Measurements from ENCODE around the gene IRS1. TPM values are rescaled to one million over a fixed set of nuclear protein-coding genes. Genes with fewer than 3 reads are reported as not detected.

Gene IRS1, protein sequence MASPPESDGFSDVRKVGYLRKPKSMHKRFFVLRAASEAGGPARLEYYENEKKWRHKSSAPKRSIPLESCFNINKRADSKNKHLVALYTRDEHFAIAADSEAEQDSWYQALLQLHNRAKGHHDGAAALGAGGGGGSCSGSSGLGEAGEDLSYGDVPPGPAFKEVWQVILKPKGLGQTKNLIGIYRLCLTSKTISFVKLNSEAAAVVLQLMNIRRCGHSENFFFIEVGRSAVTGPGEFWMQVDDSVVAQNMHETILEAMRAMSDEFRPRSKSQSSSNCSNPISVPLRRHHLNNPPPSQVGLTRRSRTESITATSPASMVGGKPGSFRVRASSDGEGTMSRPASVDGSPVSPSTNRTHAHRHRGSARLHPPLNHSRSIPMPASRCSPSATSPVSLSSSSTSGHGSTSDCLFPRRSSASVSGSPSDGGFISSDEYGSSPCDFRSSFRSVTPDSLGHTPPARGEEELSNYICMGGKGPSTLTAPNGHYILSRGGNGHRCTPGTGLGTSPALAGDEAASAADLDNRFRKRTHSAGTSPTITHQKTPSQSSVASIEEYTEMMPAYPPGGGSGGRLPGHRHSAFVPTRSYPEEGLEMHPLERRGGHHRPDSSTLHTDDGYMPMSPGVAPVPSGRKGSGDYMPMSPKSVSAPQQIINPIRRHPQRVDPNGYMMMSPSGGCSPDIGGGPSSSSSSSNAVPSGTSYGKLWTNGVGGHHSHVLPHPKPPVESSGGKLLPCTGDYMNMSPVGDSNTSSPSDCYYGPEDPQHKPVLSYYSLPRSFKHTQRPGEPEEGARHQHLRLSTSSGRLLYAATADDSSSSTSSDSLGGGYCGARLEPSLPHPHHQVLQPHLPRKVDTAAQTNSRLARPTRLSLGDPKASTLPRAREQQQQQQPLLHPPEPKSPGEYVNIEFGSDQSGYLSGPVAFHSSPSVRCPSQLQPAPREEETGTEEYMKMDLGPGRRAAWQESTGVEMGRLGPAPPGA (N-terminal part only)
- total RNA-seq (20.1 and 25.6 TPM in 2 replicates), polyA plus RNA-seq (10.9 and 12.5 TPM in 2 replicates)

DNA sequence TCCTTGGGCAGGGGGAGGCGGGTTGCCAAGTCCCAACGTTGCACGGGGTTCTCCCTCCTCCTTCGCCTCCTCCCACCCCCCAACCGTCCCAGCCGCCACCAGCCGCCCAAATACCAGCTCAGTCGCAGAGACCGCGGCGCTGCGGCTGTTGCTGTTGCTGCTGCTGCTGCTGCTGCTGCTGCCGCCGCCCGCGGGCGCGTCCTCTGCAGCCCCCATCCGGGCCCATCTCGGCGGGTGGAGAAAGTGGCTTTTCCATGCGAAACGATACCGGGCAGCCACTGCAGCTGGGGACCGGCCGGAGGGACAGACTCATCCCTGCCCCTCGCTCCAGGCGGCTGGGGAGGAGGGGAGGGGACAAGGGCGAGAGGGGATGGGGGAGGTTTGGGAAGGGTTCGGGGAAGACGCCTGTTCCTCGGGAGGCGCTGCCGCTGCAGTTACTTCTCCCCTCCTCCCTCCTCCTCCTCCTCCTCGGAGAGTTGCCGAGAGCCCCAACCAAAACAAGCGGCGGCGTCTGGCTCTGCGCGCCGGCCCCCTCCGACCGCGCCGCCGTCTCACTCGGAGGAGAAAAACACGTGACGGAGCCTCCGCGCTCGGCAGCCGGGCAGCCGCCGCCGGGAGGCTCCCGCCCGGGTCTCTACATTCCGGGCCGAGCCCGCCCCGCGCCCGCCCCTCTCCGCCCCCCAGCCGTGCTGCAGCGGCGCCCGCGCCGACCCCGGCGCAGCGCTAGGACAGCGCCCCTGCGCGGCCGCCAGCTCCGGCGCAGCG lies at the start of gene IRS1:
Gene IRS1 (minus strand): TSS at position 610 of the 765 bp plus-strand sequence. CDS start 1,082 bp downstream, outside the sequence.
- Histone ChIP-seq H3K79me2 (peaks cover 51% of the 10 kb centered on the region), H4K20me1 (ENCODE audit: insufficient read depth, poor library complexity, severe bottlenecking) (peaks cover 18% of the 10 kb centered on the region), H3K4me2 (peak within 1 kb of the TSS; percentile 83), H3K4me1 (ENCODE audit: insufficient read depth) (peaks cover 31% of the 10 kb centered on the region), H2AFZ (peak within 1 kb of the TSS; percentile 91), H3K4me3 (peak within 1 kb of the TSS; percentile 97), H3K9me2 (replicated peaks; ENCODE audit: insufficient read depth) (no peaks in the 10 kb centered on the region), H3K36me3 (replicated peaks; ENCODE audit: insufficient read depth, low read depth) (no peaks in the 10 kb centered on the region), H3K9me3 (ENCODE audit: low read depth) (no peaks in the 10 kb centered on the region), H3K27me3 (no peaks in the 10 kb centered on the region), H3K27ac (peak within 1 kb of the TSS; percentile 97)
- TF ChIP-seq, protein P1, sequence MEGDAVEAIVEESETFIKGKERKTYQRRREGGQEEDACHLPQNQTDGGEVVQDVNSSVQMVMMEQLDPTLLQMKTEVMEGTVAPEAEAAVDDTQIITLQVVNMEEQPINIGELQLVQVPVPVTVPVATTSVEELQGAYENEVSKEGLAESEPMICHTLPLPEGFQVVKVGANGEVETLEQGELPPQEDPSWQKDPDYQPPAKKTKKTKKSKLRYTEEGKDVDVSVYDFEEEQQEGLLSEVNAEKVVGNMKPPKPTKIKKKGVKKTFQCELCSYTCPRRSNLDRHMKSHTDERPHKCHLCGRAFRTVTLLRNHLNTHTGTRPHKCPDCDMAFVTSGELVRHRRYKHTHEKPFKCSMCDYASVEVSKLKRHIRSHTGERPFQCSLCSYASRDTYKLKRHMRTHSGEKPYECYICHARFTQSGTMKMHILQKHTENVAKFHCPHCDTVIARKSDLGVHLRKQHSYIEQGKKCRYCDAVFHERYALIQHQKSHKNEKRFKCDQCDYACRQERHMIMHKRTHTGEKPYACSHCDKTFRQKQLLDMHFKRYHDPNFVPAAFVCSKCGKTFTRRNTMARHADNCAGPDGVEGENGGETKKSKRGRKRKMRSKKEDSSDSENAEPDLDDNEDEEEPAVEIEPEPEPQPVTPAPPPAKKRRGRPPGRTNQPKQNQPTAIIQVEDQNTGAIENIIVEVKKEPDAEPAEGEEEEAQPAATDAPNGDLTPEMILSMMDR (IDR thresholded peaks at IDR 0.05; ENCODE audit: poor library complexity) = no peak
- TF ChIP-seq EZH2 (IDR thresholded peaks at IDR 0.05; ENCODE audit: borderline replicate concordance) (no peak), EZH2phosphoT487 (IDR thresholded peaks at IDR 0.05; ENCODE audit: low read depth, severe bottlenecking, unreplicated experiment) (no peak)
- DNase-seq (ENCODE audit: low spot score) = peak; percentile 96
- WGBS (ENCODE audit: low lambda C conversion rate, missing lambda C conversion rate) = 3% methylated on average over 19 of the region's 82 CpGs

DNA sequence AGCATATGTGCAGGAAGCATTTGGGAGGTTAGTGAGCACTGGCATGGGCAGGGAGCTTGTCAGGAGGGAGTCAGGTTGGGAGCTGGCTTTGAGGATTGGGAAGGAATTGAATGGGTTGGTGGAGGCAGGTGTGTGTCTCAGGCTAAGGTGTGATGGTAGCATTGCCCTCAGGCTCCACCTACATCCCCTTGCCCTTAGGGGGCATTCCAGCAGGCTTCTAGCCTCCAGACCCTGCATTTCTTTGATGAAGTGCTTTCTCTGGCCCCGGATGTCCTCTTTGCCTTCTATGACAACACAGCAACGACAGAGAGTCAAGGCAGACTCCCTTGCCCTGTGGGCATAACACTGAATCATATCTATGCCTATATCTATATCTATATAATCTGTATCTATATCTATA lies 49.7 kb upstream of the IRS1 start:
- Histone ChIP-seq H4K20me1 (ENCODE audit: insufficient read depth, poor library complexity, severe bottlenecking) (no peaks in the 10 kb centered on the region), H3K27me3 (no peaks in the 10 kb centered on the region), H3K4me1 (ENCODE audit: insufficient read depth) (no peaks in the 10 kb centered on the region), H2AFZ (no peak overlapping the region), H3K4me2 (no peak overlapping the region), H3K9me3 (ENCODE audit: low read depth) (no peaks in the 10 kb centered on the region), H3K79me2 (peaks cover 14% of the 10 kb centered on the region), H3K27ac (no peak overlapping the region), H3K4me3 (no peak overlapping the region), H3K36me3 (replicated peaks; ENCODE audit: insufficient read depth, low read depth) (no peaks in the 10 kb centered on the region), H3K9me2 (replicated peaks; ENCODE audit: insufficient read depth) (no peaks in the 10 kb centered on the region)
- WGBS (ENCODE audit: low lambda C conversion rate, missing lambda C conversion rate) = 77% methylated on average over 2 of the region's 2 CpGs
- no peak for DNase-seq (ENCODE audit: low spot score)
- no peak for TF ChIP-seq EZH2 (IDR thresholded peaks at IDR 0.05; ENCODE audit: borderline replicate concordance)
- TF ChIP-seq, protein P1 (IDR thresholded peaks at IDR 0.05; ENCODE audit: poor library complexity) = no peak
- TF ChIP-seq EZH2phosphoT487 (IDR thresholded peaks at IDR 0.05; ENCODE audit: low read depth, severe bottlenecking, unreplicated experiment) = no peak

DNA sequence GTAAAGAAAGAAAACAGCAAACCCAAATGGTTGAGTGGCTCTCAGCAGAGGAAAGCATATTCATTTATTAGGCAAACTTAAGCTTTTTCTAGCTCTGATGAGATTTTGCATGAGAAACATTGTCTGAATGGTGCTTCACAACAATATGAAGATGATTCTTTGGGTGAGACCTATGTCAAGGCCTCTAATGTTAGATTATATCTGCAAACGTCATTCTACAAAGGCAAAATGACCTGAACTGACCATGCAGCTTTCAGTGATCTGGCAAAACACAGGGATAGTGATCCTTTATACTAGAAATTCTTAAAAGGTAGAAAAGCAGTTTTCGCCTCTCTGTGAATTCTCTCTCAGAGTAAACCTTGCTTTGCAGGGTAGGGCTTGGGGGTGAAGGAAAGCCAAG lies 47.9 kb upstream of the IRS1 start:
- Histone ChIP-seq H2AFZ (no peak overlapping the region), H3K4me1 (ENCODE audit: insufficient read depth) (no peaks in the 10 kb centered on the region), H3K27ac (no peak overlapping the region), H3K27me3 (no peaks in the 10 kb centered on the region), H3K9me3 (ENCODE audit: low read depth) (no peaks in the 10 kb centered on the region), H3K9me2 (replicated peaks; ENCODE audit: insufficient read depth) (no peaks in the 10 kb centered on the region), H4K20me1 (ENCODE audit: insufficient read depth, poor library complexity, severe bottlenecking) (no peaks in the 10 kb centered on the region), H3K4me3 (no peak overlapping the region), H3K79me2 (peaks cover 25% of the 10 kb centered on the region), H3K36me3 (replicated peaks; ENCODE audit: insufficient read depth, low read depth) (no peaks in the 10 kb centered on the region), H3K4me2 (no peak overlapping the region)
- 86% methylated on average over 2 of the region's 2 CpGs for WGBS (ENCODE audit: low lambda C conversion rate, missing lambda C conversion rate)
- no peak for DNase-seq (ENCODE audit: low spot score)
- TF ChIP-seq EZH2phosphoT487 (IDR thresholded peaks at IDR 0.05; ENCODE audit: low read depth, severe bottlenecking, unreplicated experiment) (no peak), EZH2 (IDR thresholded peaks at IDR 0.05; ENCODE audit: borderline replicate concordance) (no peak)
- TF ChIP-seq, protein P1 (IDR thresholded peaks at IDR 0.05; ENCODE audit: poor library complexity) = no peak

Measured in hepatocyte (in vitro differentiated cells).